Measurements from ENCODE around the gene MMP10.

DNA sequence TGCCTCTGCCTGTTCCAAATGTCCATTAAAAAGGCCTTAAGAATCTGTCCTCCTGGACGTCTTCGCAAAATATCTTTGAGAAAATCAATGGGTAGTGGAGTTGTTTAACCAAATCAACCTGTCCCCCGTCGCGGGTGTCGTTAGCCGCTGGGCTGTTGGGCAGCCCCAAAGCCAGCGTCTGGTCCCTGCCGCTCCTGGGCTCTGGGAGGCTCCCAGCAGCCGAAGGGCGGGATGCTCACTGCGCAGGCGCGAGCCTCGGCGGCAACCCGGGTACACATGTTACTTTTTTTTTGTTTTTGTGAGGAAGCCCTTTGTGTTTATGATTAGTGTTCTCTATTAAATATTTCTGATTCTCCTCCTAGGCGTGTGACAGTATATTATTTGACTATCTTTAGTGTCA, 12.6 kb downstream of the MMP10 start:
- TF ChIP-seq EP300 (IDR thresholded peaks at IDR 0.05) = no peak
- TF ChIP-seq, protein P1, sequence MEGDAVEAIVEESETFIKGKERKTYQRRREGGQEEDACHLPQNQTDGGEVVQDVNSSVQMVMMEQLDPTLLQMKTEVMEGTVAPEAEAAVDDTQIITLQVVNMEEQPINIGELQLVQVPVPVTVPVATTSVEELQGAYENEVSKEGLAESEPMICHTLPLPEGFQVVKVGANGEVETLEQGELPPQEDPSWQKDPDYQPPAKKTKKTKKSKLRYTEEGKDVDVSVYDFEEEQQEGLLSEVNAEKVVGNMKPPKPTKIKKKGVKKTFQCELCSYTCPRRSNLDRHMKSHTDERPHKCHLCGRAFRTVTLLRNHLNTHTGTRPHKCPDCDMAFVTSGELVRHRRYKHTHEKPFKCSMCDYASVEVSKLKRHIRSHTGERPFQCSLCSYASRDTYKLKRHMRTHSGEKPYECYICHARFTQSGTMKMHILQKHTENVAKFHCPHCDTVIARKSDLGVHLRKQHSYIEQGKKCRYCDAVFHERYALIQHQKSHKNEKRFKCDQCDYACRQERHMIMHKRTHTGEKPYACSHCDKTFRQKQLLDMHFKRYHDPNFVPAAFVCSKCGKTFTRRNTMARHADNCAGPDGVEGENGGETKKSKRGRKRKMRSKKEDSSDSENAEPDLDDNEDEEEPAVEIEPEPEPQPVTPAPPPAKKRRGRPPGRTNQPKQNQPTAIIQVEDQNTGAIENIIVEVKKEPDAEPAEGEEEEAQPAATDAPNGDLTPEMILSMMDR (IDR thresholded peaks at IDR 0.05) = no peak
